ENCODE measurements around the gene CPAMD8.
A peak's percentile ranks its signal among the peaks of the same experiment; 100 is the strongest.

CPAMD8 gene

DNA sequence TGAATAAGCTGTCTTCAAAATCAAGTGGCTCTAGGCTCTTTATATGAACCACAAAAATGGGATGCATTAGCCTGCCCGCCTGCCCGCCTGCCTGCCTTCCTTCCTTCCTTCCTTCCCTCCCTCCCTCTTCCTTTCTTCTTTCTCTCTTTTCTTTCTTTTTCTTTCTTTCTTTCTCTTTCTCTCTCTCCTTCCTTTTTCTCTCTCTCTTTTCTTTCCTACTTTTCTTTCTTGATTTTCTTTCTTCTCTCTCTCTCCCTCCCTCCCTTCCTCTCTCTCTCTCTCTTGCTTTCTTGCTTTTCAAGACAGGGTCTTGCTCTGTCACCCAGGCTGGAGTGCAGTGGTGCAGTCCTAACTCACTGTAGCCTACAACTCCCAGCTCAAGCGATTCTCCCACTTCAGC lies 110.9 kb downstream of the CPAMD8 start:
- no peak for DNase-seq

DNA sequence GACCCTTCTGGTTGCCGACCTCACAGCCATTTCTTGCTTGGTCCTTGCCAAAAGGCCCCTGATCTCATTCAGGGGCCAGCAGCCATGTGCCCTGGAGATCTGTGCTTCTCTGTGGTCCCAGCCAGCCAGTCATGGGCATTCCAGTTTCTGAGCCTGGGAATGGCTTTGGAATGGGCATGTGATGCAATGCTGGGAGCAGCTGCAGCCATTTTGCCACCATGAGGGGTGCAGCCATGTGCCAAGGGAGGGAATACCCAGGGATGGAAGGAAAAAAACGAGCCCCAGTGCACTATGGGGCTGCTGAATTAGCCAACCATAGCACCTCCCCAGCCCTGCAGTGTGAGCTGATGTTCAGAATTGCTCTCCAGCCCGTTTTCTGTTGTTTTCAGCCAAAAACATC lies 111.5 kb downstream of the CPAMD8 start:
- no peak for DNase-seq

DNA sequence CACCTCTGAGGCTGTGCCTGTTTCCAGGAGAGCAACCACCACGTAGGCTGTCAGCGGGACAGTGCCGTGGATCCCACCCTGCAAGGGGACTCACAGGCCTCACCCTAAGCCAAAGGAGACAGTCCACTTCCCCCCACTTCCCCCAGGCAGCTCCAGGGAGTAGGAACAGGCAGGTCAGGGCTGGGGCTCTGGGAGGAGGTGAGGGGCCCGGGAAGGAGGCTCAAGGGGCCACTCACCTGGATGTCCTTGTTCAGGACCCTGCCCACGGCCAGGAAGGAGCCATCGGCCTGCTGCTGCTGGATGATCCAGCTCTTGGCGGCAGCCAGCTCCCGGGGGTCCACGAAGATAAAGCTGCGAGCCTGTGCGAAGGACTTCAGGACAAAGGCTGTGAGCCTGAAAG lies 112.2 kb downstream of the CPAMD8 start:
- DNase-seq, result no peak

DNA sequence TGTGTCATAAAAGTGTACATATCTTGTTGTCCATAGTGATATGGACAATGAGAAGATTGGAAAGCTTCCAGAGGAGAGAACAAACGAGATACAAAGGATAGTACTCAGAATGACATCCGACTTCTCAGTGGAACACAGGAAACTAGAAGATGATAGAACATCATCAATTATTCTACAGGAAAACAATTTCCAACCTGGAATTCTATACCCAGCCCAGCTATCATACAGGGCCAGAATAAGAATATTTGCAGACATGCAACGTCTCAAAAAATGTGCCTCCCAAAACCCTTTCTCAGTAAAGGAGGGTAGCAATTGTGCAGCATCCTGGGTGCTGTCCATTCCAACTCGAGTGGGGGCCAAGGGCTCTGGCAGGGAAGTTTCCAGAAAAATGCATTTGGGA lies 113.8 kb downstream of the CPAMD8 start:
- DNase-seq, result no peak

DNA sequence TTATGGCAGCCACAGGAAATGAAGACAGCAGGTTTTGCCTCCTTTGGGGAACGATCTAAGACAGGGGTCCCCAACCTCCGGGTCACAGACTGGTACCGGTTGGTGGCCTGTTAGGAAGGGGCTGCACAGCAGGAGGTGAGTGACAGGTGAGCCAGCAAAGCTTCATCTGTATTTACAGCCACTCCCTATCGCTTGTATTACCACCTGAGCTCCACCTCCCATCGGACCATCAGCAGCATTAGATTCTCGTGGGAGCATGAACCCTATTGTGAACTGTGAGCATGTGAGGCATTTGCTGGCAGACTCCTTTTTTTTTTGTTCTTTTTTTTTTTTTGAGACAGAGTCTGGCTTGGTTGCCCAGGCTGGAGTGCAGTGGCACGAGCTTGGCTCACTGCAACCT lies 115.6 kb downstream of the CPAMD8 start:
- no peak for DNase-seq

DNA sequence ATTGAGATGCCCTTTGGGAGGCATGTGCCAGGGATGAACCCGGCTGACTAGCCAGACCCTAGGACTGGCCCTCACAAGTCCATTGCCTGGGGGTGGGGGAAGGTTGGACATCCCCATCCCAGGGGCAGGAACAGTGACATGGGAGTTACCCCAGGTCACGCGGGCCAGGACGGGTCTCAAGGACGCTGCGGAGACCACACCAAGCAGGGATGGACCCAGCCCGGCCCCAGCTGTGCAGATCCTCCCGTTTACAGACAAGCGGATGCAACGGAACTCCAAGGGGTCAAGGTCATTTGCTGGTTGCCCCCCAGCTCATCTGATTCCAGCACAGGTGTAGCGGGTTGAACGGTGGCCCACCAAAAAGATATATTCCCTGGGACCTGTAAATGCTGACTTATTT lies 117.9 kb downstream of the CPAMD8 start:
- no peak for DNase-seq

DNA sequence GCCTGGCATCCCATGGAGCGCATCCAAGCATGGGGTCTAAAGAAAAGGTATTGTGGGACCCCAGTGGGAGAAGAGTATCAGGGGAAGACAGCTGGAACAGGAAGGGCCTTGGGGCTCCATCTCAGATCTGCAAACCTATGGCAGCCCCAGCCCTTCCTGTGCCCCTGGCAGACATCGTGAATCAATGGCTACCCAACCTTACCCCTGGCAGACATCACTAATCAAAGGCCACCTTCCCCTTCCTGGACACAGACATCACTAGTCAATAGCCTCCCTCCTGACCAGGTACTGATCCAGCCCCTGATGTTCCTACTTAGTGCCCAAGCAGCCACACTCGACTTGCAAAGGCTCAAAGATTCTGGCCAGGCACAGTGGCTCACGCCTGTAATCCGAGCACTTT lies 122.0 kb downstream of the CPAMD8 start:
- DNase-seq, result no peak

DNA sequence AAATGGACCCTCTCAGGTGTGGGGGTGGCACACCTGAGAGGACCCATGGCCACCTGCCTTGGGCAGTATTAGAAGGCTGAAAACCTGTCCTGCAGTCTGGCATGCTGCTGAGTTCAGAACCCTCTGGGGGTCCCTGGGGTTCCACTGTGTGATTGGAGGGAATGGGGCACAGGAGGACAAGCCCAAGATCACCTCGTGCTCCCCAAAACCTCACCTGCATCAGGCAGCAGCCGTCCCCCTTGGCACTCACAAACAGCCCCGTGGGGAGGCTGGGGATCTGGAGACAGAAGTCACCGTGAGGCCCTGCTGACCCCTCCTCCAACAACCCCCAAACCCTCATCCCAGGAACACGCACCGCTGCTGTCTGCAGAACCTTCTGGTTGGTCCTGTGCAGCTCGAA lies 123.3 kb downstream of the CPAMD8 start:
- no peak for DNase-seq

DNA sequence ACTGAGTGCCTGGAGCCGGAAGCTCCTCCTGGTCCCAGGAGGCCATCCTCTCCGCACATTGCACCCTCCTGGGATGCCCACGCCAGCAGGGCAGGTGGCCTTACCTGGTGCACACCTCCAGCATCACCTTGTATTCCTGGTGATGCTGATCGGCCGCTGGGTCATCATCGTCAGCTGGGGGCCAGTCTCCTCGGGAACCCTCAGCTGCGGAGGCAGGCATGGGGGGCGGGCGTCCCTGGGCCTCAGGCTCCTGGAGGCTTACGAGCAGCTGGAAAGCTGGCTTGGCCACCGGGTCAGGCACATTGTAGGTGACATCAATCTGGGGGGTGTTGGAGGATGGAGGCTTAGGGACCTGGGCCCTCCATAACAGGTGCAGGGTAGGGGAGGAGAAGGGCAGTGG lies 124.1 kb downstream of the CPAMD8 start:
- DNase-seq, result no peak

DNA sequence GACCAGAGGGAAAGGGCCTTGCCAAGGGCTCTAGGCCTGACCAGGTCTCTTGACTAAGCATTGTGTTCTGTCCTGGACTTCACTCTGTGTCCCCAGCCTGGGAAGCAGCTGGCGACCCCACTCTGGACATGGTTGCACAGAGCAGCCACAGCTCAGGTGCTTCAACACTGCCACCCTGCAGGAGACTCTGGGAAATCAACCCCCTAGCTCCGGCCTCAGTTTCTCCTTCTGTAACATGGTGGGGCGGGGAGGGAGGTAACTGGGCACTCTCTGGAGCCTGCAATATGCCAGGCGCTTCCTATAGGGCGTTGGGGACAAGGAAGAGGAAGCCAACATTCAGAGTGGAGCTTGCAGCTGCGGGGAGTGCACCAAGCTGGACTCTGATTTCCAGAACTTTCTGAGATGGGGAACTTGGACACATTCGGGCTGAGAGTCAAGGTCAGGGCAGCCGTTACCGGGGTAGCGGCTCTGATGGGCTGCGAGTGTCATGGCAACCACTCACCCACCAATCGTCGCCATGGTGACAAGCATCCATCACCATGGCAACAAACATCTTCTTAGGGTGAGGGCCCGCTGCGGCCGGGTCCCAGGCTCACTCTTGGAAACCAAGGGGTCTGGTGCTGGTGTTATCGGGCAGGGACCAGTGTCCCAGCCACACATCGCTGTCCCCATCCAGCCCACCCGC lies 125.0 kb downstream of the CPAMD8 start:
- no peak for DNase-seq

DNA sequence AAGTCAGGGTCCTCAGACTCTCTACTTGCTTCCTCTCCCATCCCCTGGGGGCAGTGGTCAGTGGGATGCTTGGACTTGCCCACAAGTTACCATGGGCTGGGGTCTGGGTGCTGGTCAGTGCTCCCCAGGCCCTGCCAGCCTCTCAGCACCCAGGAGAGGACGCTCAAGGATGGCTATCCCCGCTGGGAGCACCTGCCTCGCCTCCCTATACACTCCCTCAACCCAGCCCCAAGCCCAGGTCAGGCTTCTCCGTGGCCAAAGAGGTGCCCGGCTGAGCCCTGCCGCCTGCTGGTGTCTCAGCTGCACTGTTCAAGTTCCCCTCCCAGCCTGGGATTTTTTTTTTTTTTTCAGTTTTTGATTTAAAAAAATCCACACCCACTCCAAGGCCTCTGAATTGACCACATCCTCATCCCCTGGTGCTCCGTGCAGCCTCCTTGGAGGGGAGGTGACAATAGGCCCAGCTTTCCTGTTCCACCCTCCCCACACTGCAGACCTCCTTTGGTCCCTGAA lies 127.0 kb downstream of the CPAMD8 start:
- DNase-seq, result no peak

DNA sequence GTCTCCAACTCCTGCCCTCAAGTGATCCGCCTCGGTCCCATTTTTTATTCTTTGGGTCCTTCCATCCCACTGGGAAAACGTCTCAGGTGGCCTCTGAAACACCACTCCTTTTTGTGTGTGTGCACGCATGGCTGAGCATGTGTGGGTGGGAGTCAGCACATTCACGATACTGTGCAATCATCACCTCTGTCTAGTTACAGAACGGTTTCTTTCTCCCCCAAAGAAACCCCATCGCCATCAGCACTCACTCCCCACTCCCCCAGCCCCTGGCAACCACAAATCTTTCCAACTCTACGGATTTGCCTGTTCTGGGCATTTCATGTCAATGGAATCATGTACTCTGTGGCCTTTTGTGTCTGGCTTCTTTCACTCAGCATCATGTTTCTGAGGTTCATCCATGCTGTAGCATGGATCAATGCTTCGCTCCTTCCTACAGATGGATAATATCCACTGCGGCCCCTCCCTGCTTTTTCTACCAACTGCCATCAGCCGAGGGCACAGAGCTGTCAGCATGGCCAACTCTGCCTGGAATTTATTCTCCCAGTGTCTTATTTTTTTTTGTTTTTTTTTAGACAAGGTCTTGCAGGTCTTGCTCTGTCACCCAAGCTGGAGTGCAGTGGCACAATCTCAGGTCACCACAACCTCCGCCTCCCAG lies 128.1 kb downstream of the CPAMD8 start:
- DNase-seq, result no peak

DNA sequence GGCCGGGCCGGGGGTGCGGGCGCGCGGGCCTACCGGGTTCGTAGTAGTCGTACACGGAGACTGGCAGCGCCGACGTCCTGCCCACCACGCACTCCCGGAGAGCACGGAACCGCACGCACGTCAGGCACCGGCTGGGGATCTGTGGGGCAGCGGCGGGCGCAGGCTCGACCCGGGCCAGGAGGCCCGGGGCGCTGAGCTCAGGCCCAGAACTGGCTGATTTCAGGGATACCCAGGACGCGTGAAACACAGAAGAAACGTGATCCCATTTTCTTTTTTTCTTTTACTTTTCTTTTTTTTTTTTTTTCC lies 128.8 kb downstream of the CPAMD8 start:
- no peak for DNase-seq

DNA sequence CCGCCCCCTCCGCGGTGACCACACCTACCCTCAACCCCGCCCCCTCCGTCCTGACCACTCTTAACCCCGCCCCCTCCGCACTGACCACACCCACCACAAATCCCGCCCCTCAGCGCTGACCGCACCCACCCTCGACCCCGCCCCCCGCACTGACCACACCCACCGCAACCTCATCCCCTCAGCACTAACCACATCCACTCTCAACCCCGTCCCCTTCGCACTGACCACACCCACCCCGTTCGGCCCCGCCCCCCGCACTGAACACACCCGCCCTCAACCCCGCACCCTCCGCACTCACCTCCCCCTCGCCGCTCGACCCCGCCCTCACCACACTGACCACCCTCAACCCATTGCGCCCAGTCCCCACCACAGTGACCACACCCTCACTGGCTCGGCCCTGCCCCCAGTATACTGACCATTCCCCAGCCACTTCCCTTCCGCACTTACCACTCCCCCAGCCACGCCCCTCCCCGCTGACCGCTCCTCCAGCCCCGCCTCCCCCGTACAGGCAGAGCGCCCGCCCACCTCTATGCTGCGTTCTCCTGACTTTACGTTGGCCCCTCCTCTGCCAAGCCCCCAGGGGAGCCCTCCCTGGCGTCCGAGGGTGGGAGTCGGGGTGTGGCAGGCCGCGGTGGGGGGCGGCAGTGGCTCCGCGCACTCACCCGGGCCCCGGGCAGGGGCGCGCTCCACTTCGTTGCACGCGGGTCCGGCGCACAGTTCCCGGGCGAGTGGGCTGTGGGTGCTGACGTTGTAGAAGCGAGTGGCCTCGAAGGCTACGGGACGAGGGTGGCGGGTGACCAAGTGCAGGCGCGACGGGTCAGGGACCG lies 129.4 kb downstream of the CPAMD8 start:
- DNase-seq, result peak in 3 of 4 experiments; percentile 45 to 48 (median 47)

DNA sequence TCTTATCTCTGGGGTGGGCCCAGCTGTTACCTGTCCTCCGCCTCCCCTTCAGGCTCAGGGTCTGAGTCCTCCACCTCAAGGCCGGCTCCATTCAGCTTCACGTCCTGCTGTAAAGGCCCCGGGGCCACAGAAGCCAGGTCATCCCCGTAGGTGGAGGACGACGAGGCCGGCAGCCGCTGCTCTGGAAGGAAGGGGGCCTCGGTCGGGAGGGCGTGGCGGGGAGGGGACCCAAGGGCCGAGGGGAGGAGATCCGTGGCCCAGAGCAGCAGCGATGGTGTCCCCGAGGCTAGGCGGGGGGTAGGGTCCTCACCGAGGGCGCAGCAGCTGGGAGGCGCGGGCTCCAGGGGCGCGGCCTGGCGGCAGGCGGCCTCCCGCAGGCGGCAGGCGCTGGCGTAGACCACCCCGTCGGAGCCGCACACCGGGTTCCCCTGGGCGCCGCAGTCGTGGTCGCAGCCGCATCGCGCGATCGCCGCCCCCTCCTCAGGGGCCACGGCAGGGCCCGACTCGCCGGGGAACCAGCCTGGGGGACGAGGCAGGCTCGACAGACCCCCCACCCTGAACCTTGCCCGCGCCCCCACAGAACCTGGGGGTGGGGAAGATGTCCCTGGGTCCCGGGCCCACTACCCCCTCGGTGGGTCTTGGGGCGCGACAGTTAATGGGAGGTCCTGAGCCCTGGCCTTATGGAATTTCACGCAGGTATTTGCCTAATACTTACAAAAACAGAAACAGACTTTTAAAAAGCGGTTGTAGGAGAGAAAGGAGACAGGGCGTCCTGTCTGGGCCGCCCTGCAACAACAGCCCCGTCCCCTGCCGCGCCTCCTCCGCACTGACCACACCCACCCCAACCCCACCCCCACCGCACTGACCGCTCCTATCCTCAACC lies 130.2 kb downstream of the CPAMD8 start:
- DNase-seq, result no peak

DNA sequence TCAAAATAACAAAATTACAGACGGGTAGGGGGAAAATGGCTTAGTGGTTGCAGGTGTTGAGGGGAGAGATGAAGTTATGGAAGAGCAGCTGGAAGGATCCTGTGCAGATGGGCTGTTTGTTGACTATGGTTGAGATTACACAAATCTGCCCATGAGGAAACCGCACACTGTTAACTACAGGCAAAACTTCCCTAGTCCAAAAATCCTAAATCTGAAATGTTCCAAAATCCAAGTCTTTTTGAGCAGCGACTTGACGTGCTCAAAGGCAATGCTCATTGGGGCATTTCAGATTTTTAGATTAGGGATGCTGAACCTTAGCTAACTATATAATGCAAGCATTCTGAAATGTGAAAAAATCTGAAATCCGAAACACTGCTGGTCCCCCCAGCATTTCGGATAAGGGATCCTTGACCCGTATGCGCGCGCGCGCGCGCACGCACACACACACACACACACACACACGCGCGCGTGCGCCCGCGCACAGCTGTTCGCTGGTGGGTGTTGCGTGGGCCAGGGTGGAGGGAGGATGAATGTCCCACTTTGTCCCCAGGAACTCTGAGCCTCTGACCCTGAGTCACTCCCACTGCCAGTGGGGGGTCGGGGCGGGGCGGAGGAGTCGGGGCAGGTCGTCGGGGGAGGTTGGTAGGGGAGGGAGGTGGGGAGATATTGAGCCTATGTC lies 131.0 kb downstream of the CPAMD8 start:
- DNase-seq, result no peak

DNA sequence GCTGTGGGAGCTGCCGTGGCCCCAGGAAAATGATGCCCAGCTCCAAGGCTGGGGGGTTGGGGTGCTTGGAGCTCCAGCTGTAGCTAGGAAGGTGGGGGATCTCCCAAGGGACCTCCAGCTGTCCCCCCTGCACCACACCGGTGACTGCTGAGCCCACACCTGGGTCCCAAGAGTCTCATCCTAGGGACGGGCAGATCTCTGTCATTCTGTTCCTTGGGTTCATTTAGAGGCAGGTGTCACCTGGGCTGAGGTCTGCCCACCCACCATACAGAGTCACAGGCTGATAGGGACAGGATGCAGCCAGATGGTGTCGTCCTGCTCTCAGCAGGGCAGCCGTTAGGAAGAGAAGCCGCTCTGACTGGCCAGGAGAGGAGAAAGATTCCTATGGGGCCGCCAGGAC lies 132.5 kb downstream of the CPAMD8 start:
- DNase-seq, result no peak

DNA sequence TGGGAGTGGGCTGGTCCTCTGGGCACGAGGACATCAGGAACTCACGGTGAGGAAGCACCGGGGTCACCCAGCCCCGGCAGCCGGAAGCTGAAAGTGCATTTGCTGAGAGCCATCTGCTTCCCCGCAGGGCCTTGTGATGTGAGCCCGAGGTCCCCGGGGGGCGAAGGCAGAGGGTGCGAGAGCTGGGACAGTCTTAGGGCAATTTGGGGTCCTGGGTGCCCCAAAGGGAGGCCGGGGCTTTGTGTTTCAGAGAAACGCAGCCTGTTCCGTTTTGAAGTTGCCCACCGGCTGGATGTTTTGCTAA lies 133.0 kb downstream of the CPAMD8 start:
- DNase-seq, result no peak

DNA sequence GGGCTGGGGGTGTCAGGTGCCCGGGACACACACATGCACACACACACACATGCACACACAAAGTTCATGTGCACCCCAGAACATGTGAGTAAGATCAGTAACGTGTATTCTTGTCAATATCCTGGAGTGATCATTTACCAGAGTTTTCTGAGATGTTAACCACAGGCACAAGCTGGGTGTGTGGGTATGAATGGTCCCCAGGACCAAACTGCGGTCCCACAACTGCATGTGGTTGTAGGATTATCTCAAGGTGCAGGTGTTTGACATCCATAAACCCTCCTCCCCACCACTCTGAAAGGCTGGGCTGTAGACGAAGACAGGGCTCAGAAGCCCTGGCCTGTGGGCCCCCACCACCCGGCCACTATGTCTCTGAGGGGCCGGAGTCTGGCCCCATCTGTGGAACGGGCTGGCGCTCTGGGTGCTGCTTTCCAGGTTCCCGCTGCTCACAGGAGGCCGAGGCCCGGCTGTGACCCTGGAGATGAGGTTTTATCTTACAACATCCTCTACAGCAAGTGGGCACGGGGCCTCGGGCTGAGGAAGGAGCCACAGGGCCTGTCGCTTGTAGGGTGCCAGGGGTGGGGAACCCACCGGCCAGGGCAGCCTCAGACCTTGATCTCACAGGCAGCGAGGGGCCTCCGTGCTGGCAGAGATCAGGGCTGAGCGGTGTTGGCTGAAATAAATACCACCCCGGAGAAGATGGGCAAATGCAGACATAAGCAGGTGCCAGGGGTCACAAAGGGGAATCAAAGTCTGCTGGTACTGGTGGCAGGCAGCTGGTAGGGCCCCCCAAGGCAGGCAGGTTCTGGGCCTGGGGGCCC lies 133.5 kb downstream of the CPAMD8 start:
- no peak for DNase-seq

DNA sequence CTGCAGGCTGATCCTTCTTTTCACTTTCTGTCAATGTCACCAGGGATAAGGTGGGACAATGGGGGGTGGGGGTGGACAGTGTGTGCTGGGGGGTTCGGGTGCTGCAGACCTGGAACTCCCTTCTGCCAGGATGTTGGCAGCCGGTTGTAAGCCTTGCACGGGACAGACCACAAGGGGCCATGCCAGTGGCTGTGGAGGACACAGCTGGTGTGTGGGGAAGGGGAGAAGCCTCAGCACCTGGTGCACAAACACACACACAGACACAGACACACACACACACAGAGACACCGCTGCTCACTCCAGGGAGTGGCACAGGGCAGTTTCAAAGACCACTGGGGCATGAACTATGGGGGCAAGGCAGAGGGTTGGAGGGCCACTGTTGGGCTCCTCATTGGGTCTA lies 134.2 kb downstream of the CPAMD8 start:
- no peak for DNase-seq

DNA sequence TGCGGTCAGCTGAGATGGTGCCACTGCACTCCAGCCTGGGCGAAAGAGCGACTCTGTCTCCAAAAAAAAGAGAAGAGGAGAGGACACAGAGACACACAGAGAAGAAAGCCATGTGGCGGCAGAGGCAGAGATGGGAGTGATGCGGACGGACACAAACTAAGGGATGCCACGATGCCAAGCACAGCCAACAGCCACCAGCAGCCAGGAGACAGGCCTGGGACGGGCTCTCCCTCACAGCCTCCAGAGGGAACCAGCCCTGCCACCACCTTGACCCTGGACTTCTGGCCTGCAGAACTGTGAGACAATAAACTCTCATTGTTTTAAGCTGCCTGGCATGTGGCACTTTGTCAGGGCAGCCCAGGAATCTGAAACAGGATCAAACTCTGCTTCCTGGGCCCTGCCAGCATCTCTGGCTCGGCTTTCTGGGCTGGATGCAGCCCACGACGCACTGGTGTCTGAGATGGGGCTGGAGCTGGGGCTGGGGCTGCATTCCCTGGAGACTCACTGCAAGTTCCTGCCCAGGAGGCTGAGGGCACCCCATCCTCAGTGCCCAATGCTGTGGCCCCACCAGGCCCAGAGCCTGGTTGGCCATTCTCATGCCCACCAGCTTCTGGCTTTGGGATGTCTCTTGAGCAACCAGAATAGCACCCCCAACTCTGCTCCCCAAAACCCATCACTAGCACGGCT lies 134.8 kb downstream of the CPAMD8 start:
- no peak for DNase-seq
